Activated T-helper 1 cell treated with anti-CD3 and anti-CD28 coated beads, Interleukin-2, amount 50 U/mL, for 16 hours (primary cell): ENCODE measurements around the gene LCN2.
"Not testable (repeated sequence)": the region's sequence is repeated elsewhere in the genome, so short reads cannot be mapped to it uniquely, and the experiment has no call there.

Experiments used
- DNase-seq, 2 donors: peaks; one replicate each; pipeline ENCODE4 v3.0.0-alpha.2; 2020; ENCODE audit warnings: low read depth in 1 of 2, low spot score in 1 of 2

The LCN2 gene

DNA sequence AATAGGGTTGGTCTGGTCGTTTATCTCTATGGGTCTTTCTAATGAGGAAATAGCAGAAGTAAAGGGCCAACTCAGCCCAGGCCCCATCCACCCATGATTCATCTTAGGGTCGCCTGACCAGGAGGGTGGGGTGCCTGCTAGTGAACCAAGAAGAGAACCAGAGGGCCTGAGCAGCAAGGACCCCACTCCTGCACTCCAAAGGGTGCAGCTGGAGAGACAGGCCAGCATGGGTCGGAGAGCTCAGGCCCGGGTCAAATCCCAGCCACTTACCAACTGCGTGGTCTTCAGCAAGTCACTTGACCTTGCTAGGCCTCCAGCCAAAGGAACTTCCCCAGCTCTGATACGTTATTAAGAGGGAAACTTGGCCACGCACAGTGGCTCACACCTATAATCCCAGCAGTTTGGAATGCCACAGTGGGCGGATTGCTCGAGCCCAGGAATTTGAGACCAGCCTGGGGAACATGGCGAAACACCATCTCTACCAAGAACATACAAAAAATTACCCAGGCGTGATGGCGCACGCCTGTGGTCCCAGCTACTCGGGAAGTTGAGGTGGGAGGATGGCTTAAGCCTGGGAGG is 15.1 kb downstream of the LCN2 start:
- DNase-seq = no peak

- no peak for DNase-seq
These were observed 16.9 kb downstream of the LCN2 start for GRCh38 chr9:128166169-128166568.

DNA sequence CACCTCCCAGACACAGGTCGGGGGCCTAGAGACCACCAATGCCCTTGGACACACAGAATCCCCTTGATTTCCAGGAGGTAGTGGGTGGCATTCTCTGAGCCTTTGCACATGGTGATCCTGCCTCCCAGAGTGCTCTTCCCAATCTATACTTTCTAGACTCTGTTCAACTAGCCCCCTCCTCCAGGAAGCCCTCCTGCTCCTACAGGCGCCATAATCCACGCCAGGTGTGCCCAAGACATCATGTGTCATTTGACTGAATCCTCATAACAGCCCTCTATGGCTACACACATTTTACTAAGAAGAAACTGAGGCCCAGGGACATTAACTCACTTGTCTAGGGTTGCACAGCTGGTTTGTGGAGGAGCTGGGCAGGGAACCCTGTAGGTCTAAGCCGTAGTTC is 18.0 kb downstream of the LCN2 start:
- DNase-seq = no peak

DNA sequence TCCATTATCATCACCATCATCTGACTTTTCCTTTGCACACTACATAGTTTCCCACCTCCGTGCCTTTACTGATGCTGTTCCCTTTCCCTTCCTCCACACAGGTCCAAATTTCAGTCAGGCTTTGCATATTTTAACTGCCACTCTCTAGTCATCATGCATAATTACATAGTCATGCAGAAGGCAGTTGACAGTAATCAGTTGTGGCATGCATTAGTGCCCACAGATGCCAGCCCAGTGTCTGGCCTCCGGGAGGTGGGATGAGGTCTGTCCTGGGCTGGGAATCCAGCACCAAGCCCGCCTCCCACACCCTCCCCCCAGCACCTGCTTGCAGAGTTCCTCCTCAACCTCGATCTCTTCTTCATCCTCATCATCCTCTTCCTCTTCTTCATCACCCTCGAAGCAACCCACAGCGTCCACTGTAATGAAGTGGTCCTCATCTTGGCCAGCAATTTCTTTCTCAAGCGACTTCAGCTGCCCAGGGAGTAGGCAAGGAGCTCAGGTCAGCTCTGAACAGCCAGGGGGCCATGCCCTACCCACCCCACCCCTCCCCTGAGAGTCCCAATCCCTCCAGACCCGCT is 19.6 kb downstream of the LCN2 start:
- no peak for DNase-seq

- no peak for DNase-seq
These were observed 20.2 kb downstream of the LCN2 start for GRCh38 chr9:128169492-128169891.

DNA sequence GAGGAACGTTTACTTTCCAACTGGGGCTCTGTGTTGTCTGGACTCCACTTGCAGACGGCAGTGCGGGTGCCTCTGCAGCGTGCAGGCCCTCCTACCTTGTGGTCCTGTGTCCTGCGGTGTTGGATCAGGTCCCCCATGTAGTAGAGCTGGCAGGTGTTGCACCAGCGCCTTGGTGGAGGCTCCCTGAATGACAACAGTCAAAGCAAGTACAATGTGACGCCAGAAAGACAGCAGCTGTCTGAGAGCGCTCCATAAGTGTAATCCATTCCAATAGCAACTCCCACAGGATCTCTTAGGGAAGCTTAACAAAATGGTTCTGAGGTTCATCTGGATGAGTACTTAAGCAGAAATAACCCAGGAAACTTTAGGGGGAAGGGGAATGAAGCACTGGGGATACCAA is 20.7 kb downstream of the LCN2 start:
- DNase-seq = no peak

DNA sequence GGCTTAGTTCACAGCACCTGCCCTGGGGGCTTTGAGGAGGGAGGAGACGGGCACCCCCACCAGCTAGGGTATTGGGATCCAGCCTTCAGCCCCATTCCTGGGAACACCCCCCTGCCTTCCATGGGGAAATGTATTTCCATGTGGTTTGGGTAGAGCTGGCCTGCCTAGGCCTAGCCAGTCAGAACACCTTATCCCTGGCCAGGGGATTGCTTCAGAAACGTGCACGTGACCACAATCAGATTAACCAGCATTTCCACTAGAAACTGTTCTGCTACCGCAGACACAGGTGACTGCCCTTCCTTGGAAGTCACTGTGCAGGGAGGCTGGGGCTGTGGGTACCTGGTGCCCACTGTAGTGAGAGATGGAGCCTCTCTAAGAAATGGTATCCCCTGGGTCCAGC is 24.8 kb downstream of the LCN2 start:
- DNase-seq = no peak

DNA sequence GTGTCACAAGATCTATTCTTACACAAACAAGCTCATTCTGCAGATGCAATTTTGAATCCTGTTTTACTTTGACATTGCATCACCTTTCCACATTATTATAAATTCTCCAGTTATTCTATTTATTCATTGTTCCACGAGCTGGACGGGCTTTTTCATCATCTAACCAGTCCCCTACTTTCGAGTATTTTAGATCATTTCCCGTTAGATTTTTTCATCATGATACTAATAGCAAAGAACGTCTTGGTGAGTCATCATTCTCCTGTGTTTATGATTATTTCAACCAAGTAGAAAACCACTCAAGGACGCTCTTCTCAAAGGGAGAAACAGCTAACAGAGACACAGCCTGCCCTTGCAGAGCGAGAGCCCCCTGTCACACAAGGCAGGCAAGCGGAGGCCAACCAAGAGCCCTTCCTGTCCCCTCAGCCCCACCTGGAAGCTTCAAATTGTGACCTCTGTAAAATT is 25.9 kb downstream of the LCN2 start:
- DNase-seq = no peak

DNA sequence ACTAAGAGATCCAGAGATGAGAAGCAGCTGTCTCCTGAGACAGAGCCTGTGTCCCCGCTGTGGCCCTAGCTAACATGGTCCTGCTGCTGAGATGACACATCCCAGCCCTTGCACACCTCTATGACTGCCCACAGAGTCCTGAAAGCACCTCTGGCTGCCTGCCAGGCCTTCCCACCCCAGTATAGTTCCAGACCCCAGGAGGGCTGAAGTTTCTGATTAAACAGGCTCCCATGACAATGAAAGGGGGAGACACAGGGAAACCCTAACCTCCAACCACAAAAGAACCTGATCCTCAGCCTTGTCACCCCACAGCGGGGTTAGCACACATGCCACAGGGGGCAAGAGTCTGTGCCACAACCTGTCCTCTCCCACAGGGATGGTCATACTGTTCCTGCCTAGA is 26.5 kb downstream of the LCN2 start:
- no peak for DNase-seq

DNA sequence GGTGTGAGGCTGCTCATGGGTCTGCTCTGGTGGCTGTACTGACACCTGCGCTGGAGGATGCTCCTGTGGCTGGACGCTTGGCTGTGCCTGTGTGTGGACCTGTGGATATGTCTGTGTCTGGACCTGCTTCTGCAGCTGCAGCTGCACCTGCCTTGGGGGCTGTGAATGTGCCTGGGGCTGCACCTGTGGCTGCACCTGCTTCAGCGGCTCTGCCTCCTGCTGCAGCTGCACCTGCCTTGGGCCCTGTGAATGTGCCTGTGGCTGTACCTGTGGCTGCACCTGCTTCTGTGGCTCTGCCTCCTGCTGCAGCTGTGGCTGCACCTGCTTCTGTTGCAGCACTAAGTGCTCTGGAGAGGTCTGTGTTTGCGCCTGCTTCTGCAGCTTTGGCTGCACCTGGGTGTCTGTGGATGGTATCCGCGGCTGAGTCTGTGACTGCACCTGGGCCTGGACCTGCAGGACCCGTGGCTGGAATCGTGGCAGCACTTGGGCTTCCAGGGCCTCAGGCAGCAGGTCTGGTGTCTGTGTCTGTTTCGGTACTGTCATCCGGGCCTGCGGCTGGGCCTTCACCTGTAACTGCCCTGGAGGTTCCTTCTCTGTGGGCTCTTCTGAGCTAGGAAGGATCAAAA is 29.7 kb downstream of the LCN2 start:
- DNase-seq = no peak

- no peak for DNase-seq
These were observed 30.7 kb downstream of the LCN2 start for GRCh38 chr9:128180001-128180400.

GRCh38 chr9:128180447-128180846 is 31.2 kb downstream of the LCN2 start:
- DNase-seq = no peak

GRCh38 chr9:128181480-128181879 is 32.2 kb downstream of the LCN2 start:
- not testable (repeated sequence) for DNase-seq

GRCh38 chr9:128182893-128183588 is 33.8 kb downstream of the LCN2 start:
- DNase-seq = no peak

GRCh38 chr9:128185979-128186965 is 37.0 kb downstream of the LCN2 start:
- DNase-seq = no peak

- DNase-seq = no peak
These were observed 38.1 kb downstream of the LCN2 start for GRCh38 chr9:128187361-128187760.

GRCh38 chr9:128188209-128188608 is 39.0 kb downstream of the LCN2 start:
- DNase-seq = no peak

DNA sequence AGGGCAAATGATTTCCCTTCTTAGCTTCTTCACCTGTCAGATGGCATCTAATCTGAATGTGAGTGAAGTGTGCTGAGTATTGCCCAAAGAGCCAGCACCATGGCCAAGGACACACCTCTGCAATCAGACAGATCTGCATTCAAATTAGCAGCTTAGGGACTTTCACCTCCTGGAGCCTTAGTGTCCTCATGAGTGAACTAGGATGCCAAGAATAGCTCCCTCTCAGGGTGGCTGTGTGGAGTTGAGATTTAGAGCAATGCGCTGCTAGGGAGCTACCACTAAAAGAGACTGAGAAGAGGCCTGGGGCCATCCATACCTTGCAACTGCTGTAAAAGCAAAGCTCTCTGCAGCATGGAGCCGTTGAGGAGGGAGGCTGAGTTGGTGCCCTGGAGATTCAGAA is 40.8 kb downstream of the LCN2 start:
- DNase-seq = no peak

GRCh38 chr9:128190516-128191405 is 41.5 kb downstream of the LCN2 start:
- DNase-seq = peak in 1 of 2 donors; percentile 10
